Memory B cell (primary cell): ENCODE measurements around the gene OR4D9.

ENCODE experiments used
- ATAC-seq: fragments of 150-1000 bp; cut with Tn5 transposase; 2 replicates; pipeline ENCODE4 v1.10.0; 2021; ENCODE audit warnings: low read depth, mild to moderate bottlenecking, moderate library complexity
- DNase-seq, 2 donors: peaks; one replicate each; pipeline ENCODE4 v3.0.0; 2022; ENCODE audit warnings: low spot score in 2 of 2
- H3K27ac Mint-ChIP-seq: one replicate; pipeline ENCODE4 v1.8.0; 2022; ENCODE audit warnings: mild to moderate bottlenecking, moderate library complexity, mixed read lengths
- H3K27me3 Mint-ChIP-seq: one replicate; pipeline ENCODE4 v1.8.0; 2022; ENCODE audit warnings: mixed read lengths
- H3K36me3 Mint-ChIP-seq: one replicate; pipeline ENCODE4 v1.8.0; 2022; ENCODE audit warnings: mild to moderate bottlenecking, mixed read lengths
- H3K4me1 Mint-ChIP-seq: one replicate; pipeline ENCODE4 v1.8.0; 2022; ENCODE audit warnings: mixed read lengths
- H3K4me3 Mint-ChIP-seq: one replicate; pipeline ENCODE4 v1.8.0; 2022; ENCODE audit warnings: mild to moderate bottlenecking, moderate library complexity, mixed read lengths
- H3K9me3 Mint-ChIP-seq: one replicate; pipeline ENCODE4 v1.8.0; 2022; ENCODE audit warnings: mixed read lengths

The OR4D9 gene

DNA sequence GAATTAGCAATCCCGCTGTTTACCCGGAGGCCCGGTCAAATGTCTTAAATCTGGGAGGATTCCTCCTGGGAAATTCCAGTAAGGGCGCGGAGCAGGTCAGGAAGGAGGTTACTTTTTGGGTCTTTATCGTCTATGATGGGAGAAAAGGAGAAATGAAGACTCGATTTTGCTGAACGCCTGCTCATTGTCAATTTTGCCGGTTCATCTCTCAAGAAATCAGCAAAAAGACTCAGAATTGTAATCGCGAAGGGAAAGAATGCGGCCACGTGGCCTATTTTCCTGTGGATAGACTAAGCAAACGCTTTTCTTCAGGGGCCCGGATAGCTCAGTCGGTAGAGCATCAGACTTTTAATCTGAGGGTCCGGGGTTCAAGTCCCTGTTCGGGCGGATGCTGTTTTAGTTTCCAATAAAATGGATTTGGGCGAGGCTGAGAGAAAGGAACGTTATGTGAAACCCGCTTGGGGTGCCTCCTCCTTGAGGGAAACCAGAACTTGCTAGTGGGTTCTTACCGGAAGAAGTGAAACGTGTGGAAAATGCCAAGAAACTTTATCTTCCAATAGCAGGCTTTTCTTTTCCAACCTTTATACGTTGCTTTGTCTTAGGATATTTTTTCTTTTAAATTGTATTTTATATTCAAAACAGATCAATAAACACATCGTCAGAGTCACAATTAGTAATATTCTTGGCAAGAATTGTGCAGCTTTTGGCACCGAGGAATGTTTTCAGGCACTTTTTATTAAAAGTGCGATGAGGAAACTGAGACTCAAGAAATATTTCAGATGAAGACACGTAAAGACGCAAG, 45.0 kb downstream of the OR4D9 start:
- Mint-ChIP-seq H3K4me1 (peaks cover 24% of the 10 kb centered on the region), H3K4me3 (peak overlapping the region; percentile 77), H3K27ac (peak overlapping the region; percentile 85), H3K27me3 (peaks cover 5% of the 10 kb centered on the region), H3K36me3 (no peaks in the 10 kb centered on the region), H3K9me3 (no peaks in the 10 kb centered on the region)
- no peak for ATAC-seq
- DNase-seq = peak in 1 of 2 donors; percentile 37

DNA sequence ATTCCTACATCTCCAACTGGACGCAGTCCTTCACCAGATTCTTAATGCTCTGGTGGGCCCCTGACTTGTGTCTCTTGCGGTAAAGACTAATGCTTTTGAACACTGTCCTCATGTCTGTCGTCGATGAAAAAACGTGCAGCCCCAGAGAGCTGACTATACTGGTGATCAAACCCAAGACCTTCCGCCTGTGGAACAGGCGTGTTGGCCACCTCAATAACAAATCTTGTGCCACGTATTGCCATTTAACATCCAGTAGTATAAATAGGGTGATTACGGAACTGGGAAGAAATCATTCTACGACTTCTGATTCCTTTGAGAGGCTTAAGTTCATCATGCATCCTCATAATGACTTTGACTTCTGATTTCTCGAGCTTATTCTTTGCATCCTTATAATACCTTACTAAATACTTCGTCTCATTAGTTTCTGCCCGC, 45.6 kb downstream of the OR4D9 start:
- peaks cover 24% of the 10 kb centered on the region for H3K4me1 Mint-ChIP-seq
- H3K27me3 Mint-ChIP-seq = peaks cover 5% of the 10 kb centered on the region
- peak overlapping the region; percentile 64 for H3K27ac Mint-ChIP-seq
- DNase-seq (no peak), ATAC-seq (no peak)
- no peaks in the 10 kb centered on the region for H3K9me3 Mint-ChIP-seq
- no peaks in the 10 kb centered on the region for H3K36me3 Mint-ChIP-seq
- peak overlapping the region; percentile 62 for H3K4me3 Mint-ChIP-seq

DNA sequence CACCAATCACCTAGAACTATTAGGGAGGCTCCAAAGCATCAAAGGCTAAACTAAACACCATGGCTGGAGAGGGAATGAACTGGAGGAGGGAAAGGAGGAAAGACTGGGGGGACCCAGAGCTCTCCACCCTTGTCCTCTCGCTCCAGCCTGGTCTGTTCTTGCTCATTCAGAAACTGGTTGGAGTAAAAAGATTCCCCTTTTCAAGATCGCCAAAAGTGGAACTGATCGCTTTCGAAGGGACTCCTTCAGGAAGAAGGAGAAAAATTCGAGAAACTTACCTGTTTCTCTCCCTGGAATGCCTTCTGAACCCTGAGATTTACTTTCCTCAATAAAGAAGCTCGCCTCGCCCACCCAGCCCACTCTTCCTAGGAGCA, 46.9 kb downstream of the OR4D9 start:
- DNase-seq = no peak
- Mint-ChIP-seq H3K27ac (no peak overlapping the region), H3K4me1 (peaks cover 24% of the 10 kb centered on the region), H3K4me3 (no peak overlapping the region), H3K36me3 (no peaks in the 10 kb centered on the region), H3K9me3 (no peaks in the 10 kb centered on the region), H3K27me3 (peaks cover 5% of the 10 kb centered on the region)
- ATAC-seq = no peak

DNA sequence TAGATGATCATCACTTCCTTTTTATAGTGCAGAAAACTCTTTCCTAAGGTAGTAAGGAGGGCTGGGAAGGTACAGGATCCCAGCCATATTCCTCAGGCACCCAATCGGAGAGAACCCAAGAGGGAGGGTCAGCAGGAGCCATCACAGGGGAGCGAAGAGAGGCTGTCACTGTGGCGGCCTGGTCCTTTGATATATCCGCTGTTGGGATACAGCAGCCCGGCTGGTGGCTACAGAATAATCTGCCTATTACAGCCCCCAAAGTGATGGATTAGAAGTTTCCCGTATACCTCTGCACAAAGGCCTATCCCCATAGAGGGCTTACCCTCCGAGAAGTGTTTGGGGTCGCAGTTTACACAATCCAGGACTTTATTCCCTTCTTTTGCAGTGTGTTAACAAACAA, 48.5 kb downstream of the OR4D9 start:
- Mint-ChIP-seq H3K4me1 (peaks cover 24% of the 10 kb centered on the region), H3K9me3 (no peaks in the 10 kb centered on the region), H3K36me3 (no peaks in the 10 kb centered on the region), H3K4me3 (peak overlapping the region; percentile 89), H3K27me3 (peaks cover 5% of the 10 kb centered on the region), H3K27ac (peak overlapping the region; percentile 99)
- DNase-seq = no peak
- ATAC-seq = no peak

DNA sequence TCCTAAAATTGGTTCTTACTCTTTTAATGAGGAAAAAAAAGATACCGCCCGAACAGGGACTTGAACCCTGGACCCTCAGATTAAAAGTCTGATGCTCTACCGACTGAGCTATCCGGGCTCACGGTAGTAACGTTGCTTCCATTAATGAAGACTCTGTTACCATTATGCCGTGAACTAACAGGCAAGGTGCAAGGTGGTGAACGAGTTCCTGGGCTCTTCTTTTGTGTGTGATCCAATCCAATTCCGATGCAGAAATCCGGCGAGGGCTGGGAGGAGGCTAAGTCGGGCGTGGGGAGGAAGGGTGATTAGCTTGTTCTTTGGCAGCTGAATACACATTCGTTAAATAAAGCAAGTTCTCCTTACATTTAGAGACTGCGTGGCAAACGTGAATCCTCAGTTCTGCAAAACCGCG, 49.0 kb downstream of the OR4D9 start:
- ATAC-seq (peak; percentile 50), DNase-seq (peak in 1 of 2 donors; percentile 79)
- H3K27me3 Mint-ChIP-seq = peaks cover 5% of the 10 kb centered on the region
- no peaks in the 10 kb centered on the region for H3K9me3 Mint-ChIP-seq
- no peaks in the 10 kb centered on the region for H3K36me3 Mint-ChIP-seq
- H3K4me1 Mint-ChIP-seq = peaks cover 24% of the 10 kb centered on the region
- H3K27ac Mint-ChIP-seq = peak overlapping the region; percentile 99
- H3K4me3 Mint-ChIP-seq = peak overlapping the region; percentile 89

DNA sequence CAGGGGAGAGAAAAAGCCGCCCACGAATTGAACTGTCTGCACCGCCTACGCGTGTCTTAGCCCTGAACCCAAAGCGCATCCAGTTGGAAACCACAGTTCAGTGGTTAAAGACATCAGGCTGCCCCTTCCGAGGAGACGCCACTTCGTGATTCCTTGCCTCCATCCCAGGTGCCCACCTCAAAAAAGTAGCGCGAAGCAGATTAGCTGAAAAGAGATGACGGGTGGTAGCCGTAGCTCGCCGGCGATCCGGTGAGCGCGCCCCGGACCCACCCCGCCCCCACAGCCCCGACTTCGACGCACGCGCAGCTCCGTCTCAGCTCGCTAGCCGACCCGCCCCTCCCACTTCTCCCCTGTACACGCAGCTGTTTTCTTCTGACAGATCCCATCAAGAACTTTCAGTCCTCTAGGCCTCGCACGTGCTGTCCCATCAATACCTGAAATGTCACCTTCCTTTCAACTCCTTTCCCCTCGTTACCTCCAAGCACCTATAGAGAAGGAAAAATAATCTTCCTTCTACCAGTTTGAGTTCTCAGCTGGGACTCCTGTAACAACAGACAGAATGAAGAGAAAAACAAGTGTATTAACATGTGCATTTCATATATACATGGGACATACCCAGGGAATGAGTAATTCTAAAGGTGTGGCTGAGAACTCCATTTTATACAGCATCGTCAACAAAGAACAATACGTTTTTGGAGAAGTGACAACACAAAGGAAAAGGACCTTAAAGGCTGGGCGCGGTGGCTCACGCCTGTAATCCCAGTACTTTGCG, 49.5 kb downstream of the OR4D9 start:
- DNase-seq = peak; percentile 63 to 68
- H3K36me3 Mint-ChIP-seq = no peaks in the 10 kb centered on the region
- ATAC-seq = peak; percentile 74
- peak overlapping the region; percentile 99 for H3K27ac Mint-ChIP-seq
- peaks cover 24% of the 10 kb centered on the region for H3K4me1 Mint-ChIP-seq
- peaks cover 5% of the 10 kb centered on the region for H3K27me3 Mint-ChIP-seq
- no peaks in the 10 kb centered on the region for H3K9me3 Mint-ChIP-seq
- H3K4me3 Mint-ChIP-seq = peak overlapping the region; percentile 89

DNA sequence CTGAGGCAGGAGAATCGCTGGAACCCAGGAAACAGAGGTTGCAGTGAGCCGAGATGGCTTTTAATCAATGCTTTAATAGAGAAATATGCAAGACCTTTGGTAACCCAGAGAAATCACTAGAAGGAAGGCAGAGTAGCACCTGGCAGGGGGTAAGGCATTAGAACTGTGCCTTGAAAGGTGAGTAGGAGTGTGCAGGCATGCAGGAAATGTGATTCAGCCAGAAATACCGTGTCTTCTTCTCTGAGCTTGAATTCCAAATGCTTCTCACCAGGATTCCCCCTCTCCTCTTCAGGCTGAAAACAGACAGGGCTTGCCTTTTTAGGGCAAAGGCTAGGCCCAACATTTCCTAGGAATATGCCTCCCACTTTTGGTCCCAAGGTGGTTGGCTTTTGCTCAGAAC, 51.0 kb downstream of the OR4D9 start:
- Mint-ChIP-seq H3K9me3 (no peaks in the 10 kb centered on the region), H3K36me3 (no peaks in the 10 kb centered on the region), H3K27me3 (peaks cover 2% of the 10 kb centered on the region), H3K4me3 (no peak overlapping the region), H3K4me1 (peaks cover 17% of the 10 kb centered on the region), H3K27ac (no peak overlapping the region)
- DNase-seq (no peak), ATAC-seq (no peak)
